ENCODE measurements around the gene MBD2.

Gene MBD2

GRCh38 chr18:54192900-54193299, 31.6 kb downstream of the MBD2 start:
- no peak for DNase-seq

GRCh38 chr18:54192415-54192814, 32.1 kb downstream of the MBD2 start:
- no peak for DNase-seq

GRCh38 chr18:54191352-54191751, 33.1 kb downstream of the MBD2 start:
- no peak for DNase-seq

GRCh38 chr18:54187372-54187771, 37.1 kb downstream of the MBD2 start:
- no peak for DNase-seq

- DNase-seq: no peak
Observed at GRCh38 chr18:54184836-54185235, 39.6 kb downstream of the MBD2 start.

GRCh38 chr18:54183390-54183789, 41.1 kb downstream of the MBD2 start:
- no peak for DNase-seq

- DNase-seq: no peak
Observed at GRCh38 chr18:54181856-54182602, 42.4 kb downstream of the MBD2 start.

GRCh38 chr18:54173980-54174630, 50.4 kb downstream of the MBD2 start:
- DNase-seq: no peak

GRCh38 chr18:54173250-54173649, 51.2 kb downstream of the MBD2 start:
- no peak for DNase-seq

- DNase-seq: no peak
Observed at GRCh38 chr18:54169431-54170403, 54.8 kb downstream of the MBD2 start.

- peak; percentile 88 for DNase-seq
Observed at GRCh38 chr18:54165450-54165849, 59.0 kb downstream of the MBD2 start.

GRCh38 chr18:54163453-54163852, 61.0 kb downstream of the MBD2 start:
- DNase-seq: no peak

- DNase-seq: no peak
Observed at GRCh38 chr18:54162431-54162830, 62.0 kb downstream of the MBD2 start.

- DNase-seq: no peak
Observed at GRCh38 chr18:54161267-54161666, 63.2 kb downstream of the MBD2 start.

GRCh38 chr18:54159906-54160305, 64.6 kb downstream of the MBD2 start:
- no peak for DNase-seq

- no peak for DNase-seq
Observed at GRCh38 chr18:54157646-54158385, 66.7 kb downstream of the MBD2 start.

- DNase-seq: no peak
Observed at GRCh38 chr18:54155412-54155811, 69.1 kb downstream of the MBD2 start.

GRCh38 chr18:54154231-54154630, 70.2 kb downstream of the MBD2 start:
- no peak for DNase-seq

- no peak for DNase-seq
Observed at GRCh38 chr18:54151376-54151775, 73.1 kb downstream of the MBD2 start.

- no peak for DNase-seq
Observed at GRCh38 chr18:54150226-54150625, 74.2 kb downstream of the MBD2 start.

- no peak for DNase-seq
Observed at GRCh38 chr18:54149078-54149697, 75.3 kb downstream of the MBD2 start.

GRCh38 chr18:54148678-54149077, 75.8 kb downstream of the MBD2 start:
- DNase-seq: no peak

Data from NCI-H524 treated with DMSO at 0.1 percent for 48 hours (cell line).